Activated T-helper 2 cell treated with anti-CD3 and anti-CD28 coated beads, Interferon-gamma antibody, Interleukin-2, Interleukin-4, amounts not matched to agents 10 μg/mL and 5 μg/mL and 100 μg/mL, durations not matched to agents 14 hours and 24 hours and 36 hours (primary cell): Measurements from ENCODE around the gene ZIC2. TPM values are rescaled to one million over a fixed set of nuclear protein-coding genes. Genes with fewer than 3 reads are reported as not detected.
"Not testable (repeated sequence)": the region's sequence is repeated elsewhere in the genome, so short reads cannot be mapped to it uniquely, and the experiment has no call there.

ENCODE experiments used
- DNase-seq: peaks from one replicate; pipeline ENCODE4 v3.0.0; 2021; ENCODE audit warnings: low spot score
- H3K27ac Mint-ChIP-seq: one replicate; pipeline ENCODE4 v1.8.0; 2021; ENCODE audit warnings: mixed read lengths
- H3K27me3 Mint-ChIP-seq: one replicate; pipeline ENCODE4 v1.8.0; 2021; ENCODE audit warnings: low read depth, mixed read lengths
- H3K36me3 Mint-ChIP-seq: one replicate; pipeline ENCODE4 v1.8.0; 2021; ENCODE audit warnings: low read depth, mixed read lengths
- H3K4me1 Mint-ChIP-seq: one replicate; pipeline ENCODE4 v1.8.0; 2021; ENCODE audit warnings: low read depth, mixed read lengths
- H3K4me3 Mint-ChIP-seq: one replicate; pipeline ENCODE4 v1.8.0; 2021; ENCODE audit warnings: low read depth, mild to moderate bottlenecking, moderate library complexity, mixed read lengths
- H3K9me3 Mint-ChIP-seq: one replicate; pipeline ENCODE4 v1.8.0; 2021; ENCODE audit warnings: mixed read lengths
- intact Hi-C: fragments of 100-400 bp; cut with micrococcal nuclease; formaldehyde crosslinking; loops from one replicate; pipeline ENCODE4 v1.15.1; 2023
- total RNA-seq: library from RNA; stranded (reverse); gene quantifications from 2 replicates; pipeline ENCODE4 v1.2.3, GENCODE V29; 2022

Gene ZIC2
- total RNA-seq, 1 donor from 2014 or later = not detected

DNA sequence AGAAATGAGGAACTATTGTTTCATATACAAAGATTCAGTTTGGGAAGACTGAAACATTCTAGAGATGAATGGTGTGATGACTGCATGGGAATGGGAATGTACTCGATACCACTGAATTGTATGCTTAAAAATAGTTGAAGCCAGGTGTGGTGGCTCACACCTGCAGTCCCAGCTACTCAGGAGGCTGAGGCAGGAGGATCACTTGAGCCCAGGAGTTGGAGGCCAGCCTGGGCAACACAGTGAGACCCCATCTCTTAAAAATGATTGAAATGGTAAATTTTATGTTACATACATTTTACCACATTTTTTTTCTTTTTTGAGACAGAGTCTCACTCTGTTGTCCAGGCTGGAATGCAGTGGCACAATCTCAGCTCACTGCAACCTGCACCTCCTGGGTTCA, 29.9 kb upstream of the ZIC2 start:
- H3K9me3 Mint-ChIP-seq, DNase-seq, H3K4me1 Mint-ChIP-seq, intact Hi-C loops, H3K36me3 Mint-ChIP-seq, H3K27ac Mint-ChIP-seq, H3K4me3 Mint-ChIP-seq: not testable (repeated sequence)
- H3K27me3 Mint-ChIP-seq = peaks cover 74% of the 10 kb centered on the region

DNA sequence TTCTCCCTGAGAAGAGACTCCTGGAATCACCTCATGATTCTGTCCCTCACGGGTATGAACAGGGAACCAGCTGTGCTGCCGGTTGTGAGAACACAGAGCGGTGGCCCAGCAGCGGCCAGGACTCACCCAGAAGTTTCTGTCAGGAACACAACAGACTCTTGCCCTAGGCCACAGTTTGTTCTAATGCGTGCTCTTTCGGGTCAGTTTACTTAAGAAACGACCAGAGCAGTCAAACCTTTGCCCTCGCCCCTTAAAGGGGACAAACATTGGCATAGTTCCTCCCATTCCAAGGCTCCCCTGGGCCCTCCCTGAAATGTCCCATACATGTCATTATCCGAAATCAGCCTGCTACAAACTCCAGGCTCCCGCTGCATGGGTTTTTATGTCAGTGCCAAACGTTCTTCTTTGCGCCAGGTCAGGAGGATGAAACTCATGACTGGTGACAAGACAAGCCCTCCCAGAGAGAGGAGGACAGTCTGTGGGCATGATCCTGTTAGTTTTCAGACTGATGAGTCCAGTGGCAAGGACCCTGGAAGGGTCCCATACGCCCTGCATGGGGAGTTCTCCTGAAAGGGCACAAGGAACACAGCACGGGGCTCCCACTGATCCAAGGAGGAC, 28.3 kb upstream of the ZIC2 start:
- Mint-ChIP-seq H3K27ac (no peak overlapping the region), H3K36me3 (no peaks in the 10 kb centered on the region), H3K9me3 (no peaks in the 10 kb centered on the region), H3K4me3 (no peak overlapping the region), H3K27me3 (peaks cover 74% of the 10 kb centered on the region), H3K4me1 (no peaks in the 10 kb centered on the region)
- no peak for DNase-seq
- intact Hi-C loops = no loop called here

DNA sequence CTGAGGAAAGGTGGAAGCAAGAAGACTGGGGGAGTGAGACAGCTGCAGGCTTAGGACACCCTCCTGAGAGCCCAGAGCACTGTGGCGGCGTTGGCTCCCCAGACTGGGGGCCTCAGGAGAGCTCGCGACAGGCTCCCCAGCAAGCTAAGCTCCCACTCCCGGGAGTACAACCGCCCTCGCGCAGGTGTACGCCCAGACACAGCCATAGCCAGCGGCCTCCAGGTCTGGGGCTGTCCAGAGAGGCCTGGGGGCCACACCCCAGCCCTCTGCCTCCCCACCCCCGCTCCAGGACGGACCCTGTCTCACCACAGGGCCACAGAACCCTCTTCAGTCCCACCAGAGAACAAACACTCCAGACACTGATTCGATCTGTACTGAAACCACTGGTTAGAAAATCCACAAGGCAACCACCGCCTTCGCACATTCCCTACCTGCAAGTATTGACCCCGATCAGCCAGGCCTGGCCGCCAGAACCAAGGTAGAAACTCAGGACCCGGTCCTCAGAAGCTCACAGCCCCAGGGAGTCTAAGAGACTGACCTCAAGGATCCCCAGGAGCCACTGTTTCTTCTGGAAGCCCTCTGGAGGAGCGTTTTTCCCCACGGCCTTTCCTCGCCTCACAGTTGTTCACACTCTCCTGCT, 26.4 kb upstream of the ZIC2 start:
- Mint-ChIP-seq H3K4me3 (no peak overlapping the region), H3K27ac (no peak overlapping the region), H3K9me3 (no peaks in the 10 kb centered on the region), H3K4me1 (no peaks in the 10 kb centered on the region), H3K27me3 (peaks cover 77% of the 10 kb centered on the region), H3K36me3 (no peaks in the 10 kb centered on the region)
- no peak for DNase-seq
- intact Hi-C loops = no loop called here

DNA sequence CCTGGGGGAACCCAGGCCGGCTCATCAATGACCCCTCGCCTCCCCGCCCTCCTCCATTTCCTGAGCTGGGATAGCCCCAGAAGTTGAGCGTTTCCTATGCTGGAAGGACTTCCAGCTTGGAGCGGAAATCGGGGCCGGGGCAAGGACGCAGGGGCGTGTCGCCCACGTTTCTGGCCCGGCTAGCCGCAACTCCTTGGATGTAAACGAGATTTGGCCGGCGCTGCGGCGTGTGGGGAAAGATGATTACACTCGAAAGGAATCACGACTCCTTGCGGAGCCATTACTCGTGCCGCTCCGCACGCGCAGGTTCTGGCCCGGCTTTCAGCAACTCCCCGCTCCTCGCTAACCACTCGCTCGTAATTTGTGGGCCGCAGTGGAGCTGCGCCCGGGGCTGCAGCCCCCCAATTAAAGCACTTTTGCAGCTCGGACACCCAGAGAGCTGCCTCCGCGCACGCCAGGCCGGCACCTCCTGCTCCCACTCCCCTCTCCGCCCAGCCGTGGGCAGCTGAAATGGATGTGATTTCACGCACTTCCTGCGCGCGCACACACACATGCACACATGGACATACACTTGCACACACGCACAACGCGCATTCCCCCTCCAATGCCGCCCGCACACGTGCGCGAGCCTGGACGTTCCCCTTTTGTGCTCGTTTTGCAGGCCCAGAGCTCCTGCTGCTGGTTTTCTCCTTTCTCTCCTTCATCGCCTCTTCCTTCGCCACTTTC, 25.7 kb upstream of the ZIC2 start:
- no peak overlapping the region for H3K4me3 Mint-ChIP-seq
- no peak overlapping the region for H3K27ac Mint-ChIP-seq
- no peaks in the 10 kb centered on the region for H3K36me3 Mint-ChIP-seq

DNA sequence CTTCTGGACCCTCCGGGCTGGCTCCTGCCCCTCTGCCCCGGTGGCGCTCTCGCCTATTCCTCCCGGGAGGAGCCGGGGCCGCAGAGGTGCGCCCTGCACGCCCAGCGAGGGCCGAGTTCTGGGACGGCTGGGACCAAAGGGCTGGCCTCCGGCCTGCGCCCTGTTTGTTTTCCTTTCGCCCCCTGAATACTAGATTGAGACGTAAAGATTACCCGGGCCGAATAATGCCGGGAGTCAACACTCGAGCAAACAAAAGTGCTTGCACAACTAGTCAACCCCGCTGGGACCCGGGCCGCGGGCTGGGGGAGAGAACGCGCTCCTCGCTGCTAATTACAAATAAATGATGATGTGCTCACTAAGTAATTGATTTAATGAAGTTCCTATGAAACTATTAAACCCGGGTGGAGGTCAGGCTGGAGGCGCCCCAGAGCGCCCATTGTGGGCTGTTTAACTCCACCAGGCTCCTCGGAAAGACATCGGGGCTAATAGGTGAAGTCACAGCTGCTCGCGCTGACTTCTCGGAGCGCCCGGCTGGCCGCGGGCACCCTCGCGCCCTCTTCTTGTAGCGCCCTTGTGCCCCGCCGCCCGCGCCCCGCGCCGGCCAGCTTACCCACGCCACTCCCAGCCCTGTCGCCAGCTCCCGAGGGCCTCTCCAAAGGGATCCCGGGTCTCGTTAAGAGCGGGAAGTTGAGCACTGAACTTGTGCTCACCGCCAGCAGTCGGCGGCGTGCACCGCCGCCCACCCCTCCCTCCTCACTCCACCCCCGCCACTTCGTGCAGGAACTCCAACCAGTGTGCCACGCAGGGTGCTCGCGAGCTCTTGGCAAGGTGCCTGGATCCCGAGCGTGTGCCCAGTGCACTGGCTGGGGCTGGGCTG, 24.9 kb upstream of the ZIC2 start:
- Mint-ChIP-seq H3K4me1 (no peaks in the 10 kb centered on the region), H3K36me3 (no peaks in the 10 kb centered on the region), H3K27me3 (peaks cover 82% of the 10 kb centered on the region), H3K4me3 (no peak overlapping the region), H3K9me3 (no peaks in the 10 kb centered on the region), H3K27ac (no peak overlapping the region)
- DNase-seq = no peak
- intact Hi-C loops = loop anchor here (1.0 kb wide), 1 partner anchor 39 kb away; no protein-coding TSS in a partner anchor

More for the DNA sequence above, 25.7 kb upstream of the ZIC2 start:
- no peak for DNase-seq
- Mint-ChIP-seq H3K27me3 (peaks cover 77% of the 10 kb centered on the region), H3K9me3 (no peaks in the 10 kb centered on the region), H3K4me1 (no peaks in the 10 kb centered on the region)
- intact Hi-C loops = no loop called here

DNA sequence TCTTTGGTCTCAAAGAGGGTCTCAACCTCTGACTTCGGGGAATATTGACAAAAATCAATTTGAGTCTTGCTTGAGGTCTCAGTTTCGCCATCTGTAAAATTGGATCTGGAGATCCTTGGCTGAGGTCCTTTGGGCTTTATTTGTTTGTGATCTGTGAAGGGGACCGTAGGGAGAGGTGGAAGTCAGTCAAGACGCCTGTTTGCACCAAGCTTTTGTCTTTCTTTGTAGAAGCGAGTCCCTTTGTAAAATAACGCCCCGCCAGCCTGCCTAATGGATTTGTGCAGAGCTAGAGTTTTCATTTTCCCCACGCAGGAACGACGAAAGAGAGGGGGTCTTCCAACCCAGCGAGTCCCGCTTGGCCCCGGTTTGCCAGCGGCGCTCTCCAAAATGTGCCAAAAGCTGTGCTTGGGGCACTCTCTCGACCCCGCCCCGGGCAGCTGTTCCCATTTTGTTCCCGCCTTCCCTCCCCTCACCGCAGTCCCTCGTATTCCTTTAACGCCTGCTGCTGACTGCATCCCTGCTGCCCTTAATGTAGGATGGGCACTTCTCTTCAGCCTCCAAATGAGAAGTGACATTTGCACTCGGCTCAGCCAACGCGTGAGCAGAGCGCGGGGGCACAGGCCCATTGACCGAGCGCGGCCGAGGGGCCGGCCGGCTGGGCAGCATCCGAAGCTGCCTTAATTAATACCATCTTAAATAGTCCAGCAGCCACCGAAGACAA, 23.0 kb upstream of the ZIC2 start:
- no peak overlapping the region for H3K4me3 Mint-ChIP-seq
- no peak overlapping the region for H3K27ac Mint-ChIP-seq
- DNase-seq = no peak
- peaks cover 82% of the 10 kb centered on the region for H3K27me3 Mint-ChIP-seq
- no peaks in the 10 kb centered on the region for H3K36me3 Mint-ChIP-seq
- H3K4me1 Mint-ChIP-seq = no peaks in the 10 kb centered on the region
- H3K9me3 Mint-ChIP-seq = no peaks in the 10 kb centered on the region
- intact Hi-C loops = loop anchor here (2.0 kb wide), 2 partner anchors 16 to 28 kb away; no protein-coding TSS in a partner anchor

DNA sequence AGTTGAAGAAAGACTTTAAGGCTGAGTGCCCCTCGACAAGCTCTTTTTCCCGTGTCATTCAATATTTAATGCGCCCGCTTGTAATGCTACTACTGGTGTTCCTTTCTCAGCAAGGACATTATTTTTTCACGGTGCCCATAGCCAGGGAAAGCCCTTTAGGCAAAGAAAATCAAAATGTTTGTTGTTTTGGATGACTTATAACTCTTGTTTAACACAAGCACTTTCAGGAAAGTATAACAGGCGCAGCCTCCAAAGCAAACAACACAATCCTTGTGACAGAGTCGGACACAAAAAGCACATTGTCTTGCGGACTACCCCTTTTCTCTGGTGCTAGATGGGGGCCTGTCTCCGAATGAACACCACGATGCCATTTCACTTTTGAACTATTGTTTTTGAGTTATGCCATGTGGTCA, 22.5 kb upstream of the ZIC2 start:
- Mint-ChIP-seq H3K4me3 (no peak overlapping the region), H3K27me3 (peaks cover 81% of the 10 kb centered on the region), H3K9me3 (no peaks in the 10 kb centered on the region), H3K4me1 (no peaks in the 10 kb centered on the region), H3K27ac (no peak overlapping the region), H3K36me3 (no peaks in the 10 kb centered on the region)
- no peak for DNase-seq
- intact Hi-C loops = loop anchor here (2.0 kb wide), 2 partner anchors 16 to 28 kb away; no protein-coding TSS in a partner anchor

DNA sequence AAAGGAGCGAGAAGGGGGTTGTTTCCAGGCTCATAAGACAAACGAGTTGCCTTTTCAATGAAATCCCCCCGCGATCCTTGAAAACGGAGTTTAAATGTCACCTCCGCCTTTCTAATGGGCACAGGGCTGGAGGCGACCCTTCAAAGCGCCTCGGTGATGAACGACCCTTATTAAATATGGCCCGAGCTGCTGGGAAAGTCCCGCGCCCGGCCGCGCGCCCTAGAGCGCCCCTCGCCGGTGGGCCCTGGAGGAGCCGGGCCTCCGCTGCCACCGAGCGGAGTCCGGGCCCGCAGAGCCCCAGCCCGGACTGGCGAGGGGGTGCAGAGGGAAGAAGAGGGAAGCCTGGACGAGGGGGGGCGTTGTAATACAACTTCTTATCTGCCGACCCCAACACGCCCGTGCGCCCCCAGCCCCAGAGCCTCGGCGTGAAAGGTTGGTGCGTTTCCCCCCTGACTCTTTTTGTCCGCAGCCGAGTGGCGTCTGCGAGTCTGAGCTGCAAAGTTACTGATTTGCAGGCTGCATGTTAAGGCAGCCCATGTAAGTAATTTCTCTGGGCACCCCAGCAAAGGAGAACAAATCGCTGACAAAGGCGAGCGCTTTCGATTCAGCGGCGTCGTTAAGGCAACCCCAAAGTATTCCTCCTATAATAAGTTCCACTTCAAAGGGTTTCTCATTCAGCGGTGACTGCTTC, 21.9 kb upstream of the ZIC2 start:
- no peaks in the 10 kb centered on the region for H3K36me3 Mint-ChIP-seq
- H3K27ac Mint-ChIP-seq = no peak overlapping the region
- no peak overlapping the region for H3K4me3 Mint-ChIP-seq
- H3K4me1 Mint-ChIP-seq = no peaks in the 10 kb centered on the region
- peaks cover 78% of the 10 kb centered on the region for H3K27me3 Mint-ChIP-seq
- intact Hi-C loops = loop anchor here (2.0 kb wide), 2 partner anchors 15 to 27 kb away; no protein-coding TSS in a partner anchor
- H3K9me3 Mint-ChIP-seq = no peaks in the 10 kb centered on the region
- DNase-seq = no peak

DNA sequence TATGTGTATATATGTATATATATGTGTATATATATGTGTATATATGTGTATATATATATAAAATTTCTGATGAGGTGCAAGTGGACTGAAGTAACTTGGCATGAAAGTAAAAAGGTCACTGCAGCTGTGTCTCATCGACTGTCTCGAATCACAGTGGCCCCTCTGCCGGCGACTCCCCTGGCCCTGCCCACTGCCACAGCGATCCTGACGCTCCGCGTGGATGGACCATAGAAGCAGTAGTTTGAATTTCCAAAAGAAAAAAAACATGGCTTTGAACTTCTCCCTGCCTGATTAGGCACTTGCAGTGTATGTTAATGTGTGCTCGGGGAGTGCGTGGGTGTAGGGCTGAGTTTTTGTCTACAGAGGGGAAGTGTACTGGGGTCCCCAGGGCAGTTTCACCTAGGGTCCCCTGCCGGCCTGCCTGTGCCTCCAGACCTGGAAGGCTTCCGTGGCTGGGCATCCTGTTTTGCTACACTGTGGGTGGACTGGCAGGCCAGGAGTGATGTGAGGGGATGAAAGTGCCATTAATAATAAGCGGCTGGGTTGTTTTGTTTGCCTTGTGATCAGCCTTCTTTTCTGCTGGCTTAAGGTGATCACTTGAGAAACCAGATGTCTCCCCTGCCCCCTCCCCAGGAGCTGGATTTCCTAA, 20.8 kb upstream of the ZIC2 start:
- intact Hi-C loops = no loop called here
- no peak for DNase-seq
- Mint-ChIP-seq H3K4me1 (no peaks in the 10 kb centered on the region), H3K36me3 (no peaks in the 10 kb centered on the region), H3K9me3 (no peaks in the 10 kb centered on the region), H3K4me3 (no peak overlapping the region), H3K27me3 (peaks cover 73% of the 10 kb centered on the region), H3K27ac (no peak overlapping the region)

DNA sequence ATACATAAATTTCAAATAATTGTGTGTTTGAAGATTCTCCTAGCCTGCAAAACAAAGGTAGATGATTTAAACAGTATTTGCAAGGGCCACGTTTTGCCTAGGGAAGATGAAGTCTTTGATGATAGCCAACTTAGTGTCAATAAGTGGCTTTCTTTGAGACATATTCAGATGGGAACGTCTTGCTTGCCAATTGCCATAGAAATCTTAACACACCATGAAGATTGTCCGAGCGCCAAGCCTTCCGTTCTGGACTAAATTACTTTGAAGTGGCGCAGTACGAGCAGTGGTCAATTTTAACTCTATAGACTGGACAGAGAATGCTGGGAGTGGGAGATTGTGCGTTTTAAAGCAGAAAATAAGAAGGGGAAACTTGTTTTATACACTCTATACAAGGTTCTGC, 19.9 kb upstream of the ZIC2 start:
- Mint-ChIP-seq H3K36me3 (no peaks in the 10 kb centered on the region), H3K27ac (no peak overlapping the region), H3K9me3 (no peaks in the 10 kb centered on the region), H3K4me1 (no peaks in the 10 kb centered on the region), H3K27me3 (peaks cover 73% of the 10 kb centered on the region), H3K4me3 (no peak overlapping the region)
- no peak for DNase-seq
- intact Hi-C loops = no loop called here

DNA sequence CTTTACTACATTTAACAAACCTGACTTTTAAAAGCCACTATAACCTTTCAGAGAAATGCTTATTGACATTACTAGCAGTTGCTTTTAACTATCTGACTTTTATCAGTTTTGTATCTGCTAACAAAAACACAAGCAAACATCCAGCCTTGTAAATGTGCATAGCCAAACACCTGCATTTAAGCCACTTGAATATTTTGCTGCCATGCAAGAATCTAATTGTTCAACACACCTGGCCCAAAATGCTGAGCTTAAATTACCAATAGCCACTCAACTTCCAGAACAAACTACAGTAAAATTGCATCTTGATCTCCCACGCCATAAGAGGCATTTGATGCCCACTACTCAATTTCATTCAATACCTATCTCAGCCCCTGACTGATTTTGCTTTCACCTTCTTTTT, 19.3 kb upstream of the ZIC2 start:
- Mint-ChIP-seq H3K9me3 (no peaks in the 10 kb centered on the region), H3K27ac (no peak overlapping the region), H3K27me3 (peaks cover 75% of the 10 kb centered on the region), H3K4me3 (no peak overlapping the region), H3K4me1 (no peaks in the 10 kb centered on the region), H3K36me3 (no peaks in the 10 kb centered on the region)
- intact Hi-C loops = no loop called here
- DNase-seq = no peak
